ENCODE results near the gene PAPOLG.

DNA sequence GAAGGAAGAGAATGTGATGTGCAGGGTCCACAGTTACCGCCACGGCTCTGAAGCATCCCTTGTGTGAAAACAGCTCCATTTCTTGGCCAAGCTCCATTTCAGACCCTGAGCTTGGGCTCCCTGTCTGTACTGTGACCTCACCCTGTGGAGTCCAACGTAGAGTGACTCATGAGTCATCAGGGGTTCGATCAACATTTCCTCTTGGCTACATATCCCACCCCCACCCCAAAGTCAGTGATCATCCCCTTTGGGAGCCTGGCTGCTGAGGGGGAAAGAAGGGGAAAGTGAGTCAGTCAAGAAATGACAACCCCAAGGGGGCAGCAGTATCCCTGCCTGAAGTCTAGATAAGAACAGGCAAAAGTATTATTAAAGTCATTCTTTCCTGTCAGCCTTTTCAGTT, 62.2 kb downstream of the PAPOLG start:
- TF ChIP-seq ARNTL (CRISPR knock-in tag; IDR thresholded peaks at IDR 0.05; ENCODE audit: borderline replicate concordance, low read depth) (no peak), SNAI2 (CRISPR knock-in tag; IDR thresholded peaks at IDR 0.05) (no peak), ZFP3 (CRISPR knock-in tag; IDR thresholded peaks at IDR 0.05) (no peak), ZNF70 (CRISPR knock-in tag; IDR thresholded peaks at IDR 0.05) (no peak), RARB (CRISPR knock-in tag; IDR thresholded peaks at IDR 0.05) (no peak), TSHZ2 (CRISPR knock-in tag; IDR thresholded peaks at IDR 0.05) (no peak)
- TF ChIP-seq, protein P1, sequence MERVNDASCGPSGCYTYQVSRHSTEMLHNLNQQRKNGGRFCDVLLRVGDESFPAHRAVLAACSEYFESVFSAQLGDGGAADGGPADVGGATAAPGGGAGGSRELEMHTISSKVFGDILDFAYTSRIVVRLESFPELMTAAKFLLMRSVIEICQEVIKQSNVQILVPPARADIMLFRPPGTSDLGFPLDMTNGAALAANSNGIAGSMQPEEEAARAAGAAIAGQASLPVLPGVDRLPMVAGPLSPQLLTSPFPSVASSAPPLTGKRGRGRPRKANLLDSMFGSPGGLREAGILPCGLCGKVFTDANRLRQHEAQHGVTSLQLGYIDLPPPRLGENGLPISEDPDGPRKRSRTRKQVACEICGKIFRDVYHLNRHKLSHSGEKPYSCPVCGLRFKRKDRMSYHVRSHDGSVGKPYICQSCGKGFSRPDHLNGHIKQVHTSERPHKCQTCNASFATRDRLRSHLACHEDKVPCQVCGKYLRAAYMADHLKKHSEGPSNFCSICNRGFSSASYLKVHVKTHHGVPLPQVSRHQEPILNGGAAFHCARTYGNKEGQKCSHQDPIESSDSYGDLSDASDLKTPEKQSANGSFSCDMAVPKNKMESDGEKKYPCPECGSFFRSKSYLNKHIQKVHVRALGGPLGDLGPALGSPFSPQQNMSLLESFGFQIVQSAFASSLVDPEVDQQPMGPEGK (CRISPR knock-in tag; IDR thresholded peaks at IDR 0.05; ENCODE audit: borderline replicate concordance) = no peak
